ENCODE results near the gene APP.

DNA sequence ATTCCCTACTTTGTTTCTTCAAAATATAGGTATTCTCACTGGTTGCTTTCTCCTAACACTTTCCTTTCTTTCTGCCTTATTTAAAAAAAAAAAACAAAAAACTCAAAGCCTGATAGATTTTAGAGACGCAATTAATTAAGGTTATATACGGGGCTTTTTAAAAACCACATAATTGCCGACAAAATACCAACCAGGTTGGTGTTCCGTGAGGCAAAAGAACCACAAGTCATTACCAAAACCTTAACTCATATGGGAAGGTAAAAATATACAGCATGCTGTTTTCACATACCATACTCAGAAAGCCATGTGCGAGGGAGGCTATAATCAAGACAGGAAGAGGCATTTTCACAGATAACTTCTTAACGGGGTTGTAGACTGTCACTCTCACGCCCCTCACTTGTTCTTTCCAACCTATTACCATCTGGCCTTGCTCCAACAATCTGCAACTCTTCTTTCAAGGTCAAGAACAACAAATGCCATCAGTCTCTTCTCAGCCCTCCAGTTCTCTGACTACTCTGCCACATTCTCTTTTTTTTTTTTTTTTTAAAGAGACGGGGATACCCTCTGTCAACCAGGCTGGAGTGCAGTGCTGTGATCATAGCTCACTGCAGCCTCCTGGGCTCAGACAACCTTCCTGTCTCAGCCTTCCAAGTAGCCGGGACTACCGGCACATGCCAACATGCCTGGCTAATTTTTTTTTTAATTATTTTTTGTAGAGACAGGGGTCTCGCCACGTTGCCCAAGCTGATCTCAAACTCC lies 102.6 kb downstream of the APP start:
- no peak for TF ChIP-seq CTCF (IDR thresholded peaks at IDR 0.05)
- no peak for TF ChIP-seq POLR2AphosphoS5 (IDR thresholded peaks at IDR 0.05)
- TF ChIP-seq EP300 (IDR thresholded peaks at IDR 0.05; ENCODE audit: low read depth), result no peak
